Ishikawa (cell line): Measurements from ENCODE around the gene TMC7.

Experiments used
- EP300 ChIP-seq: IDR thresholded peaks from 2 replicates; pipeline ENCODE4 v1.6.1; 2012; ENCODE audit warnings: borderline replicate concordance
- FOXM1 ChIP-seq: IDR thresholded peaks from 2 replicates; pipeline ENCODE4 v1.6.1; 2012; ENCODE audit warnings: low read depth, borderline replicate concordance
- TAF1 ChIP-seq: IDR thresholded peaks from 2 replicates; pipeline ENCODE4 v1.6.1; 2012; ENCODE audit warnings: low read depth, mild to moderate bottlenecking
- YY1 ChIP-seq: IDR thresholded peaks from 2 replicates; pipeline ENCODE4 v1.6.1; 2012; ENCODE audit warnings: low read depth
- TF ChIP-seq, protein P1 (sequence below): IDR thresholded peaks from 2 replicates; pipeline ENCODE4 v1.6.1; 2012
- TF ChIP-seq, protein P2 (sequence below): IDR thresholded peaks from 2 replicates; pipeline ENCODE4 v1.6.1; 2012; ENCODE audit warnings: low read depth, mild to moderate bottlenecking

DNA sequence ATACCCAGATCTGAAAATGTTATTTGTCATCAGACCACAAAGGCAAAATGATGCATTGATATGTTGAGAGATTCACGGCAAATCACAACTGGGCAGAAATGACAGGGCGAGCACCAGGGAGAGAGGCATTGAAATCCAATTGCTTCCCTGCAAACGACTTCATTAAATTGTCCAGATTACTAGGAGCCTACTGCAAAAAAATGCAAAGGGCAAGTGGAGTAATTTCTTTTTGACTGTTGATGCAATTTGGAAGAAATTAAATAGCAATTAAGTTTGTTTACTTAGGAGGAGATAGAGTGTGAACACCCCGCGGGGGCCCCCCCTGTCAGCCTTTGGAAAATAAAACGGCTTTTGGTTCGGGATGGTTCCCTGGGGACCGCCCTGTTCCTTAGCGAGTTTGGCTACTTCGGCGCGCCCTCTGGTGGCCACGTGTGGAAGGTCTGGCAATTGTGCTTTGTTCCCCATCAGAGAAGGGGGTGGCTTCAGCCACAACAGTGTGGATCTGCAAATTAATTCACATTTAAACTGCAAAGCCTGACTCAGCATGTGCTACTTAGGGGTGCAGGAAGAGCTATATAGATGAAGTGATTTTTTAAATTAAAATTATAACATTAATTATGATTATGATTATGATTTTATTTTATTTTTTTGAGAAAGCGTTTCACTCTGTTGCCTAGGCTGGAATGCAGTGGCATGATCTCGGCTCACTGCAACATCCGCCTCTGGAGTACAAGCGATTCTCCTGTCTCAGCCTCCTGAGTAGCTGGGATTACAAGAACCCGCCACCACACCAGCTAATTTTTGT, 14.5 kb upstream of the TMC7 start:
- TF ChIP-seq, protein P1, sequence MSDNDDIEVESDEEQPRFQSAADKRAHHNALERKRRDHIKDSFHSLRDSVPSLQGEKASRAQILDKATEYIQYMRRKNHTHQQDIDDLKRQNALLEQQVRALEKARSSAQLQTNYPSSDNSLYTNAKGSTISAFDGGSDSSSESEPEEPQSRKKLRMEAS = no peak
- no peak for TF ChIP-seq TAF1
- TF ChIP-seq FOXM1 = no peak
- TF ChIP-seq EP300 = no peak
- TF ChIP-seq, protein P2, sequence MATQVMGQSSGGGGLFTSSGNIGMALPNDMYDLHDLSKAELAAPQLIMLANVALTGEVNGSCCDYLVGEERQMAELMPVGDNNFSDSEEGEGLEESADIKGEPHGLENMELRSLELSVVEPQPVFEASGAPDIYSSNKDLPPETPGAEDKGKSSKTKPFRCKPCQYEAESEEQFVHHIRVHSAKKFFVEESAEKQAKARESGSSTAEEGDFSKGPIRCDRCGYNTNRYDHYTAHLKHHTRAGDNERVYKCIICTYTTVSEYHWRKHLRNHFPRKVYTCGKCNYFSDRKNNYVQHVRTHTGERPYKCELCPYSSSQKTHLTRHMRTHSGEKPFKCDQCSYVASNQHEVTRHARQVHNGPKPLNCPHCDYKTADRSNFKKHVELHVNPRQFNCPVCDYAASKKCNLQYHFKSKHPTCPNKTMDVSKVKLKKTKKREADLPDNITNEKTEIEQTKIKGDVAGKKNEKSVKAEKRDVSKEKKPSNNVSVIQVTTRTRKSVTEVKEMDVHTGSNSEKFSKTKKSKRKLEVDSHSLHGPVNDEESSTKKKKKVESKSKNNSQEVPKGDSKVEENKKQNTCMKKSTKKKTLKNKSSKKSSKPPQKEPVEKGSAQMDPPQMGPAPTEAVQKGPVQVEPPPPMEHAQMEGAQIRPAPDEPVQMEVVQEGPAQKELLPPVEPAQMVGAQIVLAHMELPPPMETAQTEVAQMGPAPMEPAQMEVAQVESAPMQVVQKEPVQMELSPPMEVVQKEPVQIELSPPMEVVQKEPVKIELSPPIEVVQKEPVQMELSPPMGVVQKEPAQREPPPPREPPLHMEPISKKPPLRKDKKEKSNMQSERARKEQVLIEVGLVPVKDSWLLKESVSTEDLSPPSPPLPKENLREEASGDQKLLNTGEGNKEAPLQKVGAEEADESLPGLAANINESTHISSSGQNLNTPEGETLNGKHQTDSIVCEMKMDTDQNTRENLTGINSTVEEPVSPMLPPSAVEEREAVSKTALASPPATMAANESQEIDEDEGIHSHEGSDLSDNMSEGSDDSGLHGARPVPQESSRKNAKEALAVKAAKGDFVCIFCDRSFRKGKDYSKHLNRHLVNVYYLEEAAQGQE = no peak
- no peak for TF ChIP-seq YY1
